CD4-positive, alpha-beta memory T cell (primary cell): ENCODE results near the gene FGD3. TPM values are rescaled to one million over a fixed set of nuclear protein-coding genes. Genes with fewer than 3 reads are reported as not detected.
A peak's percentile ranks its signal among the peaks of the same experiment; 100 is the strongest.
"Not testable (repeated sequence)": the region's sequence is repeated elsewhere in the genome, so short reads cannot be mapped to it uniquely, and the experiment has no call there.

Experiments
- CTCF ChIA-PET: fragments of 350-600 bp; sonication (Branson Sonifier 250); formaldehyde crosslinking; loops from one replicate; lab custom pipeline; 2021; ENCODE audit warnings: inconsistent platforms; ENCODE audit not compliant: partially characterized antibody; lab: Charles Lee
- POLR2A ChIA-PET: fragments of 350-600 bp; sonication (Branson Sonifier 250); formaldehyde crosslinking; loops from one replicate; lab custom pipeline; 2021; ENCODE audit not compliant: partially characterized antibody; lab: Charles Lee
- DNase-seq, 5 donors: peaks; one replicate each; pipeline versions ENCODE4 v3.0.0 to v3.0.0-alpha.2; 2020 to 2022; ENCODE audit warnings: mixed read lengths in 1 of 5
- H3K27ac ChIP-seq: one replicate; pipeline ENCODE4 v1.7.0; 2013; ENCODE audit warnings: low read depth, low read length
- H3K27me3 ChIP-seq: 2 replicates; pipeline ENCODE4 v1.7.0; 2013; ENCODE audit warnings: mild to moderate bottlenecking, low read length, moderate library complexity; ENCODE audit not compliant: insufficient read depth
- H3K36me3 ChIP-seq: 2 replicates; pipeline ENCODE4 v1.7.0; 2013; ENCODE audit warnings: mild to moderate bottlenecking, low read length, moderate library complexity; ENCODE audit not compliant: insufficient read depth
- H3K4me1 ChIP-seq: 2 replicates; pipeline ENCODE4 v1.7.0; 2013; ENCODE audit warnings: mild to moderate bottlenecking, low read length, moderate library complexity; ENCODE audit not compliant: insufficient read depth
- H3K4me3 ChIP-seq, 2 donors: one replicate each; pipeline ENCODE4 v1.7.0; 2013; ENCODE audit warnings: low read length in 2 of 2, mild to moderate bottlenecking in 1 of 2
- H3K9me3 ChIP-seq, 2 donors: one replicate each; pipeline ENCODE4 v1.7.0; 2013; ENCODE audit warnings: low read length in 2 of 2, control low read depth in 1 of 2; ENCODE audit not compliant: control insufficient read depth in 1 of 2
- H3K27ac Mint-ChIP-seq, 7 donors: one replicate each; pipeline ENCODE4 v1.8.0; 2020 to 2021; ENCODE audit warnings: mixed read lengths in 7 of 7, mild to moderate bottlenecking in 6 of 7, inconsistent platforms in 3 of 7, moderate library complexity in 3 of 7
- H3K27me3 Mint-ChIP-seq, 2 donors: one replicate each; pipeline ENCODE4 v1.8.0; 2020 to 2021; ENCODE audit warnings: mixed read lengths in 2 of 2
- H3K36me3 Mint-ChIP-seq, 2 donors: one replicate each; pipeline ENCODE4 v1.8.0; 2020 to 2021; ENCODE audit warnings: mixed read lengths in 2 of 2, inconsistent platforms in 1 of 2, mild to moderate bottlenecking in 1 of 2
- H3K4me1 Mint-ChIP-seq, 4 donors: one replicate each; pipeline ENCODE4 v1.8.0; 2020 to 2021; ENCODE audit warnings: mixed read lengths in 4 of 4, mild to moderate bottlenecking in 1 of 4
- H3K4me3 Mint-ChIP-seq, 8 donors: one replicate each; pipeline ENCODE4 v1.8.0; 2020 to 2021; ENCODE audit warnings: mixed read lengths in 8 of 8, mild to moderate bottlenecking in 7 of 8, moderate library complexity in 6 of 8, inconsistent platforms in 3 of 8
- H3K9me3 Mint-ChIP-seq, 8 donors: one replicate each; pipeline ENCODE4 v1.8.0; 2020 to 2021; ENCODE audit warnings: mixed read lengths in 8 of 8, mild to moderate bottlenecking in 5 of 8, inconsistent platforms in 3 of 8, moderate library complexity in 1 of 8
- intact Hi-C: fragments of 100-400 bp; cut with micrococcal nuclease; formaldehyde crosslinking; loops from one replicate; pipeline ENCODE4 v1.15.1; 2023
- polyA plus RNA-seq, 2 donors: library from polyadenylated mRNA; unstranded; fragments of 300-500 nt; fragmentation: Illumina TruSeq; gene quantifications; one replicate each; pipeline ENCODE4 v1.2.3, GENCODE V29; 2021
- total RNA-seq, 2 experiments: library from RNA; stranded (reverse); gene quantifications; one replicate each; pipeline ENCODE4 v1.2.3, GENCODE V29; 2021

FGD3 gene
- total RNA-seq (100 to 1,000 TPM; 256 to 272 TPM), polyA plus RNA-seq (100 to 1,000 TPM in 1 of 2 donors, 10 to 100 TPM in 1; 52.7 to 146 TPM)

- intact Hi-C loops: no loop called here
- H3K36me3 Mint-ChIP-seq: peaks cover 0 to 7% of the 10 kb centered on the region in 2 donors
- H3K4me1 ChIP-seq: peaks cover 56% of the 10 kb centered on the region
- H3K9me3 ChIP-seq: no peaks in the 10 kb centered on the region
- H3K9me3 Mint-ChIP-seq: peaks cover 0 to 5% (median 1%) of the 10 kb centered on the region in 8 donors
- no peaks in the 10 kb centered on the region for H3K27me3 ChIP-seq
- peak within 1 kb of the TSS; percentile 78 to 97 (median 92) for H3K27ac Mint-ChIP-seq
- H3K27me3 Mint-ChIP-seq: no peaks in the 10 kb centered on the region
- peaks cover 40 to 66% (median 55%) of the 10 kb centered on the region in 4 donors for H3K4me1 Mint-ChIP-seq
- DNase-seq: peak; percentile 40 to 54 (median 49)
- H3K4me3 ChIP-seq: peak within 1 kb of the TSS; percentile 60 to 64
- ChIA-PET CTCF (interaction anchor here (0.8 to 1.8 kb wide), 3 partner anchors 9 to 96 kb away, joined by 3 to 6 read pairs (median 3); no protein-coding TSS in a partner anchor), POLR2A (interaction anchor here (1.0 to 11.3 kb wide), 6 partner anchors 22 to 187 kb away, joined by 3 to 304 read pairs (median 4); partner anchors contain the start of gene NINJ1)
- peak within 1 kb of the TSS; percentile 97 to 99 (median 98) for H3K4me3 Mint-ChIP-seq
- H3K36me3 ChIP-seq: no peaks in the 10 kb centered on the region
- H3K27ac ChIP-seq: peak within 1 kb of the TSS; percentile 57
Measured at GRCh38 chr9:92947268-92948037, at the start of gene FGD3. Gene FGD3, plus strand, starts transcription at chr9:92947523. Its CDS starts 28,734 bp downstream, at chr9:92976257.

DNA sequence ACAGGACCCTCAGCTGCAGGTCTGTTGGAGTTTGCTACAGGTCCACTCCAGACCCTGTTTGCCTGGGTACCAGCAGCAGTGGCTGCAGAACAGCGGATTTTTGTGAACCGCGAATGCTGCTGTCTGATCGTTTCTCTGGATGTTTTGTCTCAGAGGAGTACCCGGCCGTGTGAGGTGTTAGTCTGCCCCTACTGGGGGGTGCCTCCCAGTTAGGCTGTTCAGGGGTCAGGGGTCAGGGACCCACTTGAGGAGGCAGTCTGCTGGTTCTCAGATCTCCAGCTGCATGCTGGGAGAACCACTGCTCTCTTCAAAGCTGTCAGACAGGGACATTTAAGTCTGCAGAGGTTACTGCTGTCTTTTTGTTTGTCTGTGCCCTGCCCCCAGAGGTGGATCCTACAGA, 42.2 kb upstream of the FGD3 start:
- H3K4me1 ChIP-seq, H3K27ac ChIP-seq, POLR2A ChIA-PET, H3K9me3 ChIP-seq, H3K9me3 Mint-ChIP-seq, H3K27me3 Mint-ChIP-seq, H3K36me3 ChIP-seq, H3K27me3 ChIP-seq, intact Hi-C loops, H3K36me3 Mint-ChIP-seq, CTCF ChIA-PET, H3K4me3 ChIP-seq: not testable (repeated sequence)
- Mint-ChIP-seq H3K4me3 (peak overlapping the region in 4 of 8 donors; percentile 39 to 68 (median 66)), H3K27ac (peak overlapping the region in 1 of 7 donors; percentile 61), H3K4me1 (peaks cover 0 to 12% (median 1%) of the 10 kb centered on the region in 4 donors)
- peak in 2 of 5 donors; percentile 7 to 27 for DNase-seq

- intact Hi-C loops: no loop called here
- Histone ChIP-seq H3K27me3 (no peaks in the 10 kb centered on the region), H3K9me3 (no peaks in the 10 kb centered on the region), H3K4me1 (no peaks in the 10 kb centered on the region), H3K36me3 (no peaks in the 10 kb centered on the region), H3K4me3 (no peak overlapping the region), H3K27ac (no peak overlapping the region)
- no peak for DNase-seq
- Mint-ChIP-seq H3K9me3 (no peaks in the 10 kb centered on the region), H3K36me3 (no peaks in the 10 kb centered on the region), H3K27me3 (peaks cover 4 to 5% of the 10 kb centered on the region in 2 donors), H3K4me3 (no peak overlapping the region), H3K4me1 (peaks cover under 1 to 8% (median 6%) of the 10 kb centered on the region in 4 donors), H3K27ac (peak overlapping the region in 2 of 7 donors; percentile 4 to 61)
- ChIA-PET POLR2A (no interaction called here), CTCF (no interaction called here)
Measured at GRCh38 chr9:92911511-92912475, 35.5 kb upstream of the FGD3 start.

GRCh38 chr9:92917176-92917800, 30.0 kb upstream of the FGD3 start:
- DNase-seq: no peak
- Histone ChIP-seq H3K9me3 (no peaks in the 10 kb centered on the region), H3K36me3 (no peaks in the 10 kb centered on the region), H3K4me1 (no peaks in the 10 kb centered on the region), H3K27me3 (no peaks in the 10 kb centered on the region), H3K27ac (no peak overlapping the region), H3K4me3 (no peak overlapping the region)
- Mint-ChIP-seq H3K27ac (peak overlapping the region in 2 of 7 donors; percentile 1 to 35), H3K4me1 (peaks cover 9 to 23% (median 14%) of the 10 kb centered on the region in 4 donors), H3K27me3 (no peaks in the 10 kb centered on the region), H3K36me3 (no peaks in the 10 kb centered on the region), H3K9me3 (no peaks in the 10 kb centered on the region), H3K4me3 (no peak overlapping the region)
- intact Hi-C loops: no loop called here
- CTCF ChIA-PET: no interaction called here
- POLR2A ChIA-PET: interaction anchor here (0.6 kb wide), 1 partner anchor 94 kb away, joined by 3 read pairs; no protein-coding TSS in a partner anchor

DNA sequence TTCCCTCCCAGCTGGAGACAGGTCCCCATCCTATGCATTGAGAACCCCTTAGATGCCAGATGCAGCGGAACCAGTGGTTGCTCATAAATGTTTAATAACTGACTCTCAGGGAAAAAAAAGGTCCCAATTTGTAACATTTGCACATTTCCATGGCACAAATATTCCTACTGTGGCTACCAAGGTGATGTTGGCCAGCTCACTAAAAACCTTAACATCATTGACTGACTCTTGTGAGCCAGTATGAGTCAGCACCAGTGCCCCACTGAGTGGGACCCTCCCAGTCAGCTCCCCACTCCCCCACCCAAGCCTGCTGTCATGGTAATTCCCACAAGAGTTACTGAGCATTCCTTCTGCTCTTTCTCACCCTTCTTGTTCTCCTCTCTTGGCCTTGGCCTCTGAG, 26.9 kb upstream of the FGD3 start:
- CTCF ChIA-PET: interaction anchor here (1.6 kb wide), 1 partner anchor 37 kb away, joined by 5 read pairs; no protein-coding TSS in a partner anchor
- no peak overlapping the region for H3K4me3 ChIP-seq

DNA sequence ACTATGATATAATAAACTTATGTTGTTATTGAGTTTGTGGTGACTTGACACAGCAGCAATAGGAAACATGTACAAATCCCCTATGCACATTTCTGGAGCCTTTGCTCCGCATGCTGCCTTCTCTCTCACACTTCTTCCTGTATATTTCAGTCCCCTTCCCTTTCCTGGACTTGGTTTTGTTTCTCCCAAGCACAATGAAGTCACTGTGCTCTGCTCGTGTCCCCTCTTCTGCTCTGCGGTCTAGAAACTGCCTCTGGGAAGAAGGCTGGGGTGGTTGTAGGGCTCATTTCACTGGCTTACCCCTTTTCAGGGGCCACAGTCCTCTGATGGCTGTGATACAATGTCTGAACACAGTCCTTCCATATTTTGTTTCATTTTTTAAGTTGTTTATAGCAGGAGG, 15.7 kb upstream of the FGD3 start:
- peaks cover 0 to 2% of the 10 kb centered on the region in 2 donors for H3K27me3 Mint-ChIP-seq
- H3K9me3 ChIP-seq: no peaks in the 10 kb centered on the region
- H3K27ac ChIP-seq: no peak overlapping the region
- peaks cover 0 to 2% (median 0%) of the 10 kb centered on the region in 8 donors for H3K9me3 Mint-ChIP-seq
- H3K27ac Mint-ChIP-seq: peak overlapping the region in 1 of 7 donors; percentile 53
- no peaks in the 10 kb centered on the region for H3K4me1 Mint-ChIP-seq
- H3K27me3 ChIP-seq: no peaks in the 10 kb centered on the region
- no peaks in the 10 kb centered on the region for H3K36me3 Mint-ChIP-seq
- no peak overlapping the region for H3K4me3 ChIP-seq
- POLR2A ChIA-PET: no interaction called here
- H3K36me3 ChIP-seq: no peaks in the 10 kb centered on the region
- H3K4me1 ChIP-seq: no peaks in the 10 kb centered on the region
- intact Hi-C loops: no loop called here
- CTCF ChIA-PET: no interaction called here
- no peak overlapping the region for H3K4me3 Mint-ChIP-seq
- no peak for DNase-seq

More for the DNA sequence above, 26.9 kb upstream of the FGD3 start:
- no peaks in the 10 kb centered on the region for H3K27me3 Mint-ChIP-seq
- no peaks in the 10 kb centered on the region for H3K9me3 Mint-ChIP-seq
- Histone ChIP-seq H3K27ac (no peak overlapping the region), H3K9me3 (no peaks in the 10 kb centered on the region), H3K27me3 (no peaks in the 10 kb centered on the region), H3K36me3 (no peaks in the 10 kb centered on the region), H3K4me1 (no peaks in the 10 kb centered on the region)
- peaks cover 9 to 23% (median 15%) of the 10 kb centered on the region in 4 donors for H3K4me1 Mint-ChIP-seq
- H3K27ac Mint-ChIP-seq: peak overlapping the region in 4 of 7 donors; percentile 25 to 76 (median 32)
- no peaks in the 10 kb centered on the region for H3K36me3 Mint-ChIP-seq
- intact Hi-C loops: no loop called here
- no peak for DNase-seq
- H3K4me3 Mint-ChIP-seq: no peak overlapping the region
- POLR2A ChIA-PET: interaction anchor here (1.2 kb wide), 2 partner anchors 34 to 44 kb away, joined by 4 read pairs; no protein-coding TSS in a partner anchor
